KMS-11 (cell line): ENCODE results near the gene C11orf58.

Experiments
- H2AFZ ChIP-seq: fragments of 200-600 bp; sonication (generic); 2 replicates; pipeline ENCODE4 v1.6.1; 2016; ENCODE audit warnings: antibody characterized with exemption, mixed run types, low read depth
- H3K27ac ChIP-seq: fragments of 200-600 bp; sonication (generic); 2 replicates; pipeline ENCODE4 v1.6.1; 2016; ENCODE audit warnings: mild to moderate bottlenecking, mixed run types
- H3K27me3 ChIP-seq: fragments of 200-600 bp; sonication (generic); 2 replicates; pipeline ENCODE4 v1.6.1; 2017; ENCODE audit warnings: mild to moderate bottlenecking, low read depth, mixed run types, moderate library complexity; ENCODE audit not compliant: insufficient read depth
- H3K36me3 ChIP-seq: fragments of 200-600 bp; sonication (generic); 2 replicates; pipeline ENCODE4 v1.6.1; 2017; ENCODE audit warnings: mild to moderate bottlenecking, mixed run types; ENCODE audit not compliant: insufficient read depth
- H3K4me1 ChIP-seq: fragments of 200-600 bp; sonication (generic); 2 replicates; pipeline ENCODE4 v1.6.1; 2016; ENCODE audit warnings: mild to moderate bottlenecking, low read depth, mixed run types; ENCODE audit not compliant: poor library complexity, severe bottlenecking
- H3K4me2 ChIP-seq: fragments of 200-600 bp; sonication (generic); 2 replicates; pipeline ENCODE4 v1.7.0; 2016; ENCODE audit warnings: mild to moderate bottlenecking, mixed run types
- H3K4me3 ChIP-seq: fragments of 200-600 bp; sonication (generic); IDR thresholded peaks from 2 replicates; pipeline ENCODE4 v1.6.1; 2017; ENCODE audit warnings: low read depth, low read length, mixed read lengths; ENCODE audit not compliant: insufficient read depth
- H3K79me2 ChIP-seq: fragments of 200-600 bp; sonication (generic); 2 replicates; pipeline ENCODE4 v1.6.1; 2016; ENCODE audit warnings: low read depth, mixed run types; ENCODE audit not compliant: insufficient read depth
- H3K9ac ChIP-seq: fragments of 200-600 bp; sonication (generic); 2 replicates; pipeline ENCODE4 v1.6.1; 2016; ENCODE audit warnings: mild to moderate bottlenecking, mixed run types
- H4K20me1 ChIP-seq: fragments of 200-600 bp; sonication (generic); 2 replicates; pipeline ENCODE4 v1.6.1; 2016; ENCODE audit warnings: mild to moderate bottlenecking, mixed run types; ENCODE audit not compliant: insufficient read depth
- CTCF ChIP-seq: fragments of 200-600 bp; sonication (generic); conservative IDR thresholded peaks from 2 replicates; pipeline ENCODE4 v1.6.1; 2017; ENCODE audit warnings: low read depth, mild to moderate bottlenecking, antibody characterized with exemption, low read length, moderate library complexity, mixed read lengths

Gene C11orf58

GRCh38 chr11:16759857-16760508 lies 21.5 kb downstream of the C11orf58 start:
- Histone ChIP-seq H3K27ac (no peak overlapping the region), H2AFZ (no peak overlapping the region), H3K79me2 (no peaks in the 10 kb centered on the region), H3K4me2 (no peak overlapping the region), H3K36me3 (no peaks in the 10 kb centered on the region), H3K4me1 (no peaks in the 10 kb centered on the region), H4K20me1 (no peaks in the 10 kb centered on the region), H3K9ac (no peak overlapping the region), H3K27me3 (no peaks in the 10 kb centered on the region), H3K4me3 (no peak overlapping the region)
- TF ChIP-seq CTCF = no peak

- TF ChIP-seq CTCF = no peak
- no peak overlapping the region for H3K4me3 ChIP-seq
- no peaks in the 10 kb centered on the region for H3K27me3 ChIP-seq
- no peaks in the 10 kb centered on the region for H4K20me1 ChIP-seq
- no peaks in the 10 kb centered on the region for H3K4me1 ChIP-seq
- H3K36me3 ChIP-seq = no peaks in the 10 kb centered on the region
- no peak overlapping the region for H3K27ac ChIP-seq
- no peak overlapping the region for H3K9ac ChIP-seq
- H2AFZ ChIP-seq = no peak overlapping the region
- H3K79me2 ChIP-seq = no peaks in the 10 kb centered on the region
- H3K4me2 ChIP-seq = no peak overlapping the region
Observed at GRCh38 chr11:16763746-16764145, 25.3 kb downstream of the C11orf58 start.

- Histone ChIP-seq H3K4me1 (no peaks in the 10 kb centered on the region), H3K36me3 (no peaks in the 10 kb centered on the region), H3K9ac (no peak overlapping the region), H3K4me2 (no peak overlapping the region), H2AFZ (no peak overlapping the region), H3K27me3 (no peaks in the 10 kb centered on the region), H4K20me1 (no peaks in the 10 kb centered on the region), H3K79me2 (no peaks in the 10 kb centered on the region), H3K27ac (no peak overlapping the region), H3K4me3 (no peak overlapping the region)
- TF ChIP-seq CTCF = no peak
Observed at GRCh38 chr11:16764888-16765287, 26.4 kb downstream of the C11orf58 start.

- no peak overlapping the region for H3K27ac ChIP-seq
- peaks cover 14% of the 10 kb centered on the region for H3K4me1 ChIP-seq
- no peaks in the 10 kb centered on the region for H3K27me3 ChIP-seq
- no peak overlapping the region for H3K9ac ChIP-seq
- no peak overlapping the region for H3K4me2 ChIP-seq
- no peaks in the 10 kb centered on the region for H4K20me1 ChIP-seq
- no peaks in the 10 kb centered on the region for H3K79me2 ChIP-seq
- H3K4me3 ChIP-seq = no peak overlapping the region
- H2AFZ ChIP-seq = no peak overlapping the region
- H3K36me3 ChIP-seq = no peaks in the 10 kb centered on the region
- TF ChIP-seq CTCF = no peak
Observed at GRCh38 chr11:16767137-16767536, 28.7 kb downstream of the C11orf58 start.
